HG03175 (cell line): ENCODE data around the gene CUL4A.
"Not testable (repeated sequence)": the region's sequence is repeated elsewhere in the genome, so short reads cannot be mapped to it uniquely, and the experiment has no call there.

Experiments used
- ATAC-seq: cut with Tn5 transposase; IDR thresholded peaks from one replicate; pipeline ENCODE4 v1.9.1; 2021; ENCODE audit warnings: mild to moderate bottlenecking, moderate library complexity; ENCODE audit not compliant: unreplicated experiment

The CUL4A gene

GRCh38 chr13:113283904-113284303, 74.5 kb downstream of the CUL4A start:
- ATAC-seq = no peak

- no peak for ATAC-seq
Measured at GRCh38 chr13:113288880-113289279, 79.5 kb downstream of the CUL4A start.

- no peak for ATAC-seq
Measured at GRCh38 chr13:113291129-113291528, 81.7 kb downstream of the CUL4A start.

GRCh38 chr13:113292021-113292862, 82.8 kb downstream of the CUL4A start:
- no peak for ATAC-seq

- ATAC-seq = no peak
Measured at GRCh38 chr13:113293686-113294085, 84.3 kb downstream of the CUL4A start.

- ATAC-seq = no peak
Measured at GRCh38 chr13:113295776-113296175, 86.4 kb downstream of the CUL4A start.

GRCh38 chr13:113296823-113297369, 87.5 kb downstream of the CUL4A start, which contains the start of gene LAMP1:
Gene LAMP1 (plus strand): TSS chr13:113297239. CDS start chr13:113297435, 196 bp downstream.
- ATAC-seq = peak; percentile 77

GRCh38 chr13:113297370-113298042, 88.1 kb downstream of the CUL4A start:
- peak; percentile 39 for ATAC-seq

- ATAC-seq = no peak
Measured at GRCh38 chr13:113298043-113298945, 88.9 kb downstream of the CUL4A start.

- no peak for ATAC-seq
Measured at GRCh38 chr13:113299951-113300350, 90.5 kb downstream of the CUL4A start.

GRCh38 chr13:113302986-113303385, 93.6 kb downstream of the CUL4A start:
- no peak for ATAC-seq

- no peak for ATAC-seq
Measured at GRCh38 chr13:113304121-113304520, 94.7 kb downstream of the CUL4A start.

GRCh38 chr13:113305208-113305607, 95.8 kb downstream of the CUL4A start:
- no peak for ATAC-seq

- no peak for ATAC-seq
Measured at GRCh38 chr13:113307491-113307890, 98.1 kb downstream of the CUL4A start.

GRCh38 chr13:113309473-113309872, 100.1 kb downstream of the CUL4A start:
- ATAC-seq = no peak

- ATAC-seq = not testable (repeated sequence)
Measured at GRCh38 chr13:113314112-113314511, 104.7 kb downstream of the CUL4A start.

GRCh38 chr13:113314895-113315470, 105.6 kb downstream of the CUL4A start:
- not testable (repeated sequence) for ATAC-seq

- ATAC-seq = no peak
Measured at GRCh38 chr13:113315992-113316391, 106.6 kb downstream of the CUL4A start.
